ENCODE data around the gene MAPKAPK2. TPM values are rescaled to one million over a fixed set of nuclear protein-coding genes. Genes with fewer than 3 reads are reported as not detected.
A peak's percentile ranks its signal among the peaks of the same experiment; 100 is the strongest.

MAPKAPK2 gene
- total and polyA plus RNA-seq, 2 of the 13 experiments (the other 11 are each of a cell fraction or from before 2014, with no cell fraction given): 16.6 to 34.0 TPM

DNA sequence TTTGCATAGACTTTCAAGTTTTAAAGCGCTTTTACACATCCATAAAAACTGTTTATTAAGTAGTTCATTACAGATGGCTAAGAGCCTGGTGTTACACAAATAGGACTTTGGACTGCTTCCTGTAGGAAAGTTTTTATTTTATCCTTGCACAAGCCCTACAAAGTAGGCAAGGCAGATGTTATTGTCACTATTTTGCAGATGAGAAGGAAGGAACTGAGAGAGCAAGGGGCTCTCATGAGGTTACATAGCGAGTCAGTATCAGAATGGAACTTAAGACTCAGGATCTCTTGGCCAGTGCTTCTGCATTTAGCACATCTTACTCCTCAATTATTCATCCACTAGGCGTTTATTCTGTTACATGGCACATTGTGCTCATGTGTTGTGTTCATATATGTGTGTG lies 2.6 kb upstream of the MAPKAPK2 start (continued):
- TF ChIP-seq, protein P1, sequence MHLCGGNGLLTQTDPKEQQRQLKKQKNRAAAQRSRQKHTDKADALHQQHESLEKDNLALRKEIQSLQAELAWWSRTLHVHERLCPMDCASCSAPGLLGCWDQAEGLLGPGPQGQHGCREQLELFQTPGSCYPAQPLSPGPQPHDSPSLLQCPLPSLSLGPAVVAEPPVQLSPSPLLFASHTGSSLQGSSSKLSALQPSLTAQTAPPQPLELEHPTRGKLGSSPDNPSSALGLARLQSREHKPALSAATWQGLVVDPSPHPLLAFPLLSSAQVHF (CRISPR knock-in tag; IDR thresholded peaks at IDR 0.05): no peak
- no peak for TF ChIP-seq HNF4G (IDR thresholded peaks at IDR 0.05; ENCODE audit: borderline replicate concordance, low read depth, low read length)
- TF ChIP-seq HNF4G (CRISPR knock-in tag; IDR thresholded peaks at IDR 0.05; ENCODE audit: borderline replicate concordance, low read depth): no peak
- TF ChIP-seq ZFP36L1 (CRISPR knock-in tag; IDR thresholded peaks at IDR 0.05): no peak
- TF ChIP-seq, protein P2, sequence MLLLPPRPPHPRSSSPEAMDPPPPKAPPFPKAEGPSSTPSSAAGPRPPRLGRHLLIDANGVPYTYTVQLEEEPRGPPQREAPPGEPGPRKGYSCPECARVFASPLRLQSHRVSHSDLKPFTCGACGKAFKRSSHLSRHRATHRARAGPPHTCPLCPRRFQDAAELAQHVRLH (CRISPR knock-in tag; IDR thresholded peaks at IDR 0.05; ENCODE audit: borderline replicate concordance, low read depth): no peak
- TF ChIP-seq WIZ (CRISPR knock-in tag; IDR thresholded peaks at IDR 0.05): no peak
- TF ChIP-seq, protein P3, sequence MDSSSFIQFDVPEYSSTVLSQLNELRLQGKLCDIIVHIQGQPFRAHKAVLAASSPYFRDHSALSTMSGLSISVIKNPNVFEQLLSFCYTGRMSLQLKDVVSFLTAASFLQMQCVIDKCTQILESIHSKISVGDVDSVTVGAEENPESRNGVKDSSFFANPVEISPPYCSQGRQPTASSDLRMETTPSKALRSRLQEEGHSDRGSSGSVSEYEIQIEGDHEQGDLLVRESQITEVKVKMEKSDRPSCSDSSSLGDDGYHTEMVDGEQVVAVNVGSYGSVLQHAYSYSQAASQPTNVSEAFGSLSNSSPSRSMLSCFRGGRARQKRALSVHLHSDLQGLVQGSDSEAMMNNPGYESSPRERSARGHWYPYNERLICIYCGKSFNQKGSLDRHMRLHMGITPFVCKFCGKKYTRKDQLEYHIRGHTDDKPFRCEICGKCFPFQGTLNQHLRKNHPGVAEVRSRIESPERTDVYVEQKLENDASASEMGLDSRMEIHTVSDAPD (CRISPR knock-in tag; IDR thresholded peaks at IDR 0.05): no peak
- no peak for TF ChIP-seq HHEX (CRISPR knock-in tag; IDR thresholded peaks at IDR 0.05)

DNA sequence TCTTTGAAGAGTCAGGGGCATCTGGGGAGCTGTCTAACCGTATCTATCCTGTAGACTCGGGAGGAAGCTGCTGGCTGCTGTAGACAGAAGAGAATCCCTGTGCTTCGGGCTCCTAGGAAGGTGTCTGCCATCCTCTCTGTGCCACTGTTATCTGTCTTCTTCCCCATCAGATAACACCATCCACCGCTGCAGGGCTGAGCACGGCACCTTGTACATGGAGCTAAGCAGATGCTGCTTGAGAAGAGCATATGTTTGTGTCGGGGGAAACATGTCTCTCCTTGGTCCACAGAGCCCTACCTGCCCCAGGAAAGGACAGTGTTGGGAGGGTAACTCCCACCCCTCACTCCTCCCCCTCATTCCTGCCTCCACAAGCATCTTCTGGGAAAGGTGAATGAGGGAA lies 1.4 kb upstream of the MAPKAPK2 start:
- BruUV-seq (replicated peaks): no TSS peak
- Histone ChIP-seq H3K9me3 (ENCODE audit: low read length) (no peaks in the 10 kb centered on the region), H4K20me1 (ENCODE audit: insufficient read depth, low read length) (peaks cover 22% of the 10 kb centered on the region; the same call in 1 of the 2 replicates), H2AFZ (ENCODE audit: low read length) (no peak overlapping the region), H3K27ac (ENCODE audit: extremely low read length, insufficient read depth, low read length) (no peak overlapping the region), H3K36me3 (replicated peaks in 1 of 2; ENCODE audit: control insufficient read depth in 1 of 2, insufficient read depth in 2 of 2, low read length in 2 of 2) (no peaks in the 10 kb centered on the region), H3K79me2 (ENCODE audit: insufficient read depth, low read length) (peaks cover 25% of the 10 kb centered on the region), H3K4me2 (ENCODE audit: low read depth, low read length) (peak overlapping the region; percentile 97; the same call in 1 of the 2 replicates), H3K9ac (ENCODE audit: insufficient read depth, low read depth, low read length) (no peak overlapping the region), H3K4me1 (ENCODE audit: insufficient read depth, low read length) (peaks cover 69% of the 10 kb centered on the region), H3K4me3 (replicated peaks in 1 of 3; ENCODE audit: insufficient read depth in 1 of 3, low read depth in 2 of 3, low read length in 3 of 3) (no peak overlapping the region), H3K27me3 (ENCODE audit: control insufficient read depth in 1 of 2, insufficient read depth in 2 of 2, low read length in 2 of 2) (peaks cover 3 to 15% of the 10 kb centered on the region in 2 experiments; a peak in 3 of 5 replicates)
- intact Hi-C loops (cut with micrococcal nuclease; ENCODE audit: unreplicated experiment) (loop anchor here (5.0 kb wide), 1 partner anchor 71 kb away; the partner anchor contains the start of gene EIF2D), in situ Hi-C loops (cut with HindIII; ENCODE audit: extremely low pct_ligation_motif_present, low pct_unique_long_range_greater_than_20kb) (no loop called here)
- POLR2A ChIA-PET: interaction anchor here (1.2 kb wide), 1 partner anchor 9 kb away, joined by 3 read pairs; no protein-coding TSS in a partner anchor
- ATAC-seq (no peak), DNase-seq (ENCODE audit: low spot score) (no peak), FAIRE-seq (no peak)
- CTCF ChIA-PET (ENCODE audit: low intra/inter-chr PET ratio, low total read pairs): no interaction called here
- 0% methylated on average over 1 of the region's 6 CpGs for WGBS (ENCODE audit: low lambda C conversion rate)
- TF ChIP-seq, protein P4, sequence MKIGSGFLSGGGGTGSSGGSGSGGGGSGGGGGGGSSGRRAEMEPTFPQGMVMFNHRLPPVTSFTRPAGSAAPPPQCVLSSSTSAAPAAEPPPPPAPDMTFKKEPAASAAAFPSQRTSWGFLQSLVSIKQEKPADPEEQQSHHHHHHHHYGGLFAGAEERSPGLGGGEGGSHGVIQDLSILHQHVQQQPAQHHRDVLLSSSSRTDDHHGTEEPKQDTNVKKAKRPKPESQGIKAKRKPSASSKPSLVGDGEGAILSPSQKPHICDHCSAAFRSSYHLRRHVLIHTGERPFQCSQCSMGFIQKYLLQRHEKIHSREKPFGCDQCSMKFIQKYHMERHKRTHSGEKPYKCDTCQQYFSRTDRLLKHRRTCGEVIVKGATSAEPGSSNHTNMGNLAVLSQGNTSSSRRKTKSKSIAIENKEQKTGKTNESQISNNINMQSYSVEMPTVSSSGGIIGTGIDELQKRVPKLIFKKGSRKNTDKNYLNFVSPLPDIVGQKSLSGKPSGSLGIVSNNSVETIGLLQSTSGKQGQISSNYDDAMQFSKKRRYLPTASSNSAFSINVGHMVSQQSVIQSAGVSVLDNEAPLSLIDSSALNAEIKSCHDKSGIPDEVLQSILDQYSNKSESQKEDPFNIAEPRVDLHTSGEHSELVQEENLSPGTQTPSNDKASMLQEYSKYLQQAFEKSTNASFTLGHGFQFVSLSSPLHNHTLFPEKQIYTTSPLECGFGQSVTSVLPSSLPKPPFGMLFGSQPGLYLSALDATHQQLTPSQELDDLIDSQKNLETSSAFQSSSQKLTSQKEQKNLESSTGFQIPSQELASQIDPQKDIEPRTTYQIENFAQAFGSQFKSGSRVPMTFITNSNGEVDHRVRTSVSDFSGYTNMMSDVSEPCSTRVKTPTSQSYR (CRISPR knock-in tag; IDR thresholded peaks at IDR 0.05; ENCODE audit: borderline replicate concordance): no peak
- TF ChIP-seq MATR3 (CRISPR knock-in tag; IDR thresholded peaks at IDR 0.05) (no peak), TCF7 (IDR thresholded peaks at IDR 0.05; ENCODE audit: low read depth) (no peak), ZNF343 (CRISPR knock-in tag; IDR thresholded peaks at IDR 0.05) (no peak)
- TF ChIP-seq, protein P5, sequence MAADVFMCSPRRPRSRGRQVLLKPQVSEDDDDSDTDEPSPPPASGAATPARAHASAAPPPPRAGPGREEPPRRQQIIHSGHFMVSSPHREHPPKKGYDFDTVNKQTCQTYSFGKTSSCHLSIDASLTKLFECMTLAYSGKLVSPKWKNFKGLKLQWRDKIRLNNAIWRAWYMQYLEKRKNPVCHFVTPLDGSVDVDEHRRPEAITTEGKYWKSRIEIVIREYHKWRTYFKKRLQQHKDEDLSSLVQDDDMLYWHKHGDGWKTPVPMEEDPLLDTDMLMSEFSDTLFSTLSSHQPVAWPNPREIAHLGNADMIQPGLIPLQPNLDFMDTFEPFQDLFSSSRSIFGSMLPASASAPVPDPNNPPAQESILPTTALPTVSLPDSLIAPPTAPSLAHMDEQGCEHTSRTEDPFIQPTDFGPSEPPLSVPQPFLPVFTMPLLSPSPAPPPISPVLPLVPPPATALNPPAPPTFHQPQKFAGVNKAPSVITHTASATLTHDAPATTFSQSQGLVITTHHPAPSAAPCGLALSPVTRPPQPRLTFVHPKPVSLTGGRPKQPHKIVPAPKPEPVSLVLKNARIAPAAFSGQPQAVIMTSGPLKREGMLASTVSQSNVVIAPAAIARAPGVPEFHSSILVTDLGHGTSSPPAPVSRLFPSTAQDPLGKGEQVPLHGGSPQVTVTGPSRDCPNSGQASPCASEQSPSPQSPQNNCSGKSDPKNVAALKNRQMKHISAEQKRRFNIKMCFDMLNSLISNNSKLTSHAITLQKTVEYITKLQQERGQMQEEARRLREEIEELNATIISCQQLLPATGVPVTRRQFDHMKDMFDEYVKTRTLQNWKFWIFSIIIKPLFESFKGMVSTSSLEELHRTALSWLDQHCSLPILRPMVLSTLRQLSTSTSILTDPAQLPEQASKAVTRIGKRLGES (CRISPR knock-in tag; IDR thresholded peaks at IDR 0.05; ENCODE audit: borderline replicate concordance): no peak
- TF ChIP-seq, protein P6, sequence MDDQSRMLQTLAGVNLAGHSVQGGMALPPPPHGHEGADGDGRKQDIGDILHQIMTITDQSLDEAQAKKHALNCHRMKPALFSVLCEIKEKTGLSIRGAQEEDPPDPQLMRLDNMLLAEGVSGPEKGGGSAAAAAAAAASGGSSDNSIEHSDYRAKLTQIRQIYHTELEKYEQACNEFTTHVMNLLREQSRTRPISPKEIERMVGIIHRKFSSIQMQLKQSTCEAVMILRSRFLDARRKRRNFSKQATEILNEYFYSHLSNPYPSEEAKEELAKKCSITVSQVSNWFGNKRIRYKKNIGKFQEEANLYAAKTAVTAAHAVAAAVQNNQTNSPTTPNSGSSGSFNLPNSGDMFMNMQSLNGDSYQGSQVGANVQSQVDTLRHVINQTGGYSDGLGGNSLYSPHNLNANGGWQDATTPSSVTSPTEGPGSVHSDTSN (CRISPR knock-in tag; IDR thresholded peaks at IDR 0.05; ENCODE audit: borderline replicate concordance): no peak
